ENCODE data around the gene CCNG2. TPM values are rescaled to one million over a fixed set of nuclear protein-coding genes. Genes with fewer than 3 reads are reported as not detected.
"Not testable (repeated sequence)": the region's sequence is repeated elsewhere in the genome, so short reads cannot be mapped to it uniquely, and the experiment has no call there.

The CCNG2 gene
- total RNA-seq: 19.6 and 23.9 TPM in 2 replicates

DNA sequence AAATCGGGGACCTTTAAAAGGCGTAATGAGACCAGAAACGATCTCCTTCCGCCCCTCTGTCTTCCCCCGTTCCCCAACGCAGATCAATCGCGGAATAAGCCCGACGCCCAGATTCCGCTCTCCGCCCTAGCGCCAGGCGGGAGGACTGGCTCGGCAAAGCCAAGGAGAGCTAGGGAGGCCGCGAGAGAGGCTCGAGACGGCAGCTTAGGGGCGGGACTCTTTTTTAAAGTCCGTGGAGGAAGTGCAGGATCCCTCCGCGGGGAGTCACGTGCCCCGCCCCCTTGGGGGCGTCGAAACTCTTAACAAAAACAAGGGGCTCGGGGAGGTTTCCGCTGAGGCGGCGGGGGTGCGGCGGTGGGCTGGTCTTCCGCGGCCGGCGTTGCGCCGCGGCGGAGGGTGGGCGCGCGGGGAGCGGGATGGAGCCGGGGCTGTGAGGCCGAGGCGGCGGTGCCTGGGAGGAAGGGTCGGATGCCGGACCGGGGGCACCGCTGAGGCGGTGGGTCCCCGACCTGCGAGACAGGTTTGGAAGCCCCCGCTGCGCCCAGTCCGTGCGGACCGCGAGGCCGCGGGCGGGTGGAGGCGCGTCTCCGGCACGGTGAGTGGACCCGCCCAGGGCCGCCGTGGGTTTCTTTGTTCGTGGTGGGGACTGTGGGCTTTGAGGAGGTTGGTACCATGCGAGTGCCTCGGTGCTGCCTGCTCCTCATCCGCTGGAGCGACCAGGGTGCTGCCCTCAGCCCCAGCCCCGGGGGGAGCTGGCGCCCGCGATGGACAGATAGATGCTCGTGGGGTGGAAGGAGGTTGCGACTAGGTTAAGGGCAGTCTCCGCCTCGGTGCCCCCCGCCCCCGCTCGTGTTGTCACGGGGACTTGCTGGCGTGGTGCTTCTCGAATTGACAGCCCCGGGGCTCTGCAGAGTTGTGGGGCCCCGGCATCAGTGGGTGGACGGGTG is at the start of gene CCNG2:
Gene CCNG2 (plus strand): TSS at position 296 of the 947 bp plus-strand sequence. CDS start 1,326 bp downstream, outside the sequence.
- no peak for DNase-seq (ENCODE audit: extremely low read depth, low read depth, low spot score)

DNA sequence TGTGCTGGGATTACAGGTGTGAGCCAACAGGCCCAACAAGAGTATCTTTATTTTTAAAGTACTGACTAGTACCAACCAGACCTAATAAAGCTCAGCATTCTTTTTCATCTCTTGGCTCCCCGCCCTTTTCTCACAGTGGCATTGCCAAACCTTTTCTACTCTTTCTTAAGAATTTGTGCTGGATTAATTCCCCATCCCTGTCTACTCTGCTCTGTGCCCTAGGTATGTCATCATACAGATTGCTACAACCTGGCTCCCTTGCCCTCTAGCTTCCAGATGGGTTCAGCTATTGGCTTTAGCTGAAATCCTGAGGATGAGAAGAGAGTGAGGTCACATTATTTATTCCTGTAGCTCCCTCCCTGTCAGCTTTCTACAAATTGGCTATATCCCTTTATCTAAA is 46.3 kb upstream of the CCNG2 start:
- DNase-seq (ENCODE audit: extremely low read depth, low read depth, low spot score): no peak

DNA sequence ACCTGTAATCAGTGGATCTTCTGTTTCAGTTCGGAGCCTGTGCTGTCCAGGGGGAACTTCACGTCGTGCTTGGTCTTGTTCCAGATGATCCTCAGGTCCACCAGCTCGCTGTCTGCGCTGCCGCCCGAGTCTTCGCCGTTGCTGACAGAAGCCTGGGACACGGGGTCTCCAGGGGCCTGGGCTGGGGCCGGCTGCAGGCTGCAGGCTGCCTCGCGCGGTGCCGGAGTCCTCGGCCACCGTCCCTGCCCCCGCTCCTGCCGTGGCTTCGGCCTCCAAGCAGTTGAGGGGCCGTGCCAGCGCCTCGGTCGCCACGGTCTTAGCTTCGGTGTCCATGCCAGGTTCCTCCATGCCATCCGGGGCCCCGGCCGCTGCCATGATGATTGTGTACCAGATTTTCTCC is 43.9 kb upstream of the CCNG2 start:
- DNase-seq (ENCODE audit: extremely low read depth, low read depth, low spot score): no peak

GRCh38 chr4:77117721-77118120 is 39.3 kb upstream of the CCNG2 start:
- no peak for DNase-seq (ENCODE audit: extremely low read depth, low read depth, low spot score)

DNA sequence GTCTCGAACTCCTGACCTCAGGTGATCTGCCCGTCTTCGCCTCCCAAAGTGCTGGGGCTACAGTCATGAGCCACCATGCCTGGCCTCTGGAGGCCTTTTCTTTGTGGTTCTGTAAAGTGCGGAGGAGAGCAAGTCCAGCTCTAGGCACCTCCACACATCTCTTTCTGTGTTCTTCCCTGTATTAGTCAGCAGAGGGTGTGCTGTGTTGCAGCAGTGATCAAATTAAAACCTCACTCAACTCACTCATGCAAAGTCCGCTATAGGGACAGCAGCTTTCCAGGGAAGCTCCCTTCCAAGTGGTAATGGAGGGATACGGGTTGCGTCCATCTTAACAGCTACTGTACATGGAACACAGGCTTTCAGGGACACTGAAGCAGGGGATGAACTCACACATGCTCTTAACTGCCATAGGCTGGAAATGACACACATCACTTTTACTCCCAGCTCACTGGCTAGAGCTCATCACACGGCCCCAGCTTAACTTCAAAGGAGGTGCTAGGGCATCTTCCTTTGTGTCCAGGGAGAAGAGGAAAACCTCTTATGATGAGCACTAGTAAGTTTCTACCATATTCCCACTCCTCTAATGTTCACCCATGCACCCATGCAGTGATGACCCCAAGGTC is 36.0 kb upstream of the CCNG2 start:
- DNase-seq (ENCODE audit: extremely low read depth, low read depth, low spot score): no peak

- no peak for DNase-seq (ENCODE audit: extremely low read depth, low read depth, low spot score)
These were observed 35.2 kb upstream of the CCNG2 start for GRCh38 chr4:77121736-77122240.

GRCh38 chr4:77122656-77123055 is 34.4 kb upstream of the CCNG2 start:
- DNase-seq (ENCODE audit: extremely low read depth, low read depth, low spot score): no peak

GRCh38 chr4:77123411-77123810 is 33.6 kb upstream of the CCNG2 start:
- no peak for DNase-seq (ENCODE audit: extremely low read depth, low read depth, low spot score)

GRCh38 chr4:77124576-77124975 is 32.4 kb upstream of the CCNG2 start:
- no peak for DNase-seq (ENCODE audit: extremely low read depth, low read depth, low spot score)

DNA sequence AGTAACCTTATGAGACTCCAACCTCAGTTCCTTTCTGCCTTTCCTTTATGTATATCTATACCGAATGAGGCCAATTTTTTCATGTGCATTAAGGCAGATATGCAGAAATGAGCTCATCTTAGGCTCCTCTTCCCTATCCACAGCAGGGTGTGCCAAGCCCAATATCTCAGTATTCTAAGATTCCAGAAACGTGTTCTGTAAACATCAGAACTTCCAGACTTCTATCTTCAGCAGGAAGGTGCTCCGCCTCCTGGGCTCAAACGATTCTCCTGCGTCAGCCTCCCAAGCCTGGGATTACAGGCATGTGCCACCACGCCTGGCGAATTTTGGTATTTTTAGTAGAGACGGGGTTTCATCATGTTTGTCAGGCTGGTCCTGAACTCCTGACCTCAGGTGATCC is 31.0 kb upstream of the CCNG2 start:
- DNase-seq (ENCODE audit: extremely low read depth, low read depth, low spot score): no peak

DNA sequence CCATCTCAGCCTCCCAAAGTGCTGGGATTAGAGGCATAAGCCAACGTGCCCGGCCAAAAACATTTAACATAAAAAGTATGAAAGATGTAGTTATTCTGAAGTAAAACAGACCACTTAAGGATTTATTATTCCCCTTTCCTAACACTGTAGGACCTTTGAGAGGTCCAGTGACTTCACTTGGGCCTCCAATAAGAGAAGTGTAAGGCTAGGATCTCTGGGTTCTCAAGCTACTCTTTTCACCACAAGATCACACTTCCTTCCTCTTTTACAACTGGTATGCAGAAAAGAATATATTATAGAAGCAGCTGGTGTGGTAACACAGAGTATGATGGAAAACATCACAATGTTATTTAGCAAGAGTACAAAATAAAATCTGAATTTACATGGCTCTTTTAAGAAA is 30.2 kb upstream of the CCNG2 start:
- no peak for DNase-seq (ENCODE audit: extremely low read depth, low read depth, low spot score)

DNA sequence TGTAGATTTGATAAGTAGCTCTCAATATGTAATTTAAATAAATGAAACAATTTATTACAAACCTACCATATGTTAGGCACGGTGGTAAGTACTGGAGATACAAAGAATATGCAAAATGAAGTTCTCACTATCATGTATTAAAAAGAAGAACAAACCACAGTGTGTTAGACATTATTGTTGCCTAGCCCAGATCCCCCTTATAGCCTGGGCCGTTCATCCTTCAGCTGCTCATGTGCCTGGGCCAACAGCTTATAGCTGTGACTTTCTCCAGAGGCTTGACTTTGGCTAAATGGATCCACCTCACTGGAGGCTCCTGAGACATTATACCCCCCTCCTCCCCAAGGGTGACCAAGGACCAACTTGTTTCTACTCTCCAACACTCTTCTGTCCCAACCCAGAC is 29.8 kb upstream of the CCNG2 start:
- DNase-seq (ENCODE audit: extremely low read depth, low read depth, low spot score): no peak

DNA sequence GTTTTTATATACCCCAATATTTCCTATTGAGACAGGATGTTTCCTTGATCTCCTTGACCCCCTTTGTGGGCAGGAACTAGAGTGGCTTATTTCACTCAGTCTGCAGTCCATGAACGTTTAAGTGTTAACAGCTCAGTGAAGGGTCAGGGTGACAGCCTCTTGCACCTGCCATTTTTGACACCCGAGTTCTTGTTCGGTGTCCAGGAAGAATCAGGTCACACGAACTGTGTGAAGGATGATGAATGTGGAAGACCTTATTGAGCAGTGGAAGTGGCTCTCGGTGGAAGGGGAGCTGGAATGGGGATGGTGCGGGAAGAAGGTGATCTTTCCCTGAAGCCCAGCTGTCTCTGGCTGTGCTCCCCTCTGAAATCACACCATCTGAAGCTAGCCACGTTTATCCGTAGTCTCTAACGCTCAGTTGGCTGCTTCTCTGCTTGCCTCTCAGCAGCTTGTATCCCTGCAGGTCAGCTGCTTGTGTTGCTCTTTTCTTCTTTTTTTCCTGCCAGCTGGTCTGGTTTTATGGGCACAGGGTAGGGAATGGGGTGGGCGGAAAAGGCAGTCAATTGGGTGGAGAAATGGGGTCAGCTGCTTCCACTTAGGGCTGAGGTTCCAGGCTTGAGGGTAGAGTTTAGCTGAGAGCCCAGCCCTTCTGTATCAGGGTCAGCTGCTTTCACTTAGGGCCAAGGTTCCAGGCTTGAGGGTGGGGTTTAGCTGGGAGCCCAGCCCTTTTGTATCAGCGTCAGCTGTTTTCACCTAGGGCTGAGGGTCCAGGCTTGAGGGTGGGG is 29.0 kb upstream of the CCNG2 start:
- no peak for DNase-seq (ENCODE audit: extremely low read depth, low read depth, low spot score)

DNA sequence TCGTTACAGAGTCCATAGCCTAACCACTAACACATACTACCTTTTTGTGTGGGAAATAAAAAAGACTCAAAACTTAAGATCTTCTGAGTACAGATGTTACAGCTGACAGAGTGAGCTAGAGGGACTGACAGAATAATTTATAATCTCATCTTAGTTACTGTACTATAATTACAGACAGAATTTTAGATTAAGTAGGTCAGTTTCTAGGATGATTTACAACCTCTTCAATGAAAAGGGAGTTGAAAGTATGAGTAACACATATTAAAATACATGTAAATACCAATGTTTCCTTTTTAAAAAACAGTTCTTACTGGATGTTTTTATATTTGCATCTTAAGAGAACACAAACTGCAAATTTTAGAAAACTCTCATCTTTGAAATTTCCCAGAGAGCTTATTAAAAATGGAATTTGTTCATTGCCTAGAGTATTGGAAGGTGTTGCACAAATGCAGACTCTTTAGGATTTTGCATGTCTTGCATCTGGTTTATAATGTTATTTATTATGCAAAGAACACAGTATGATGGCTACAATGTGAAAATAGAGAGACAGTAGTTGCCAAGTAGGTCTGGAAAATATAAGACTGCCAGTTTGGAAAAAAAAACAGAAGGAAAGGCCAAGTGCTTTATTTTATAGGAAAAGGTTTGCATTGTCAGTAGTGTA is 24.2 kb upstream of the CCNG2 start:
- DNase-seq (ENCODE audit: extremely low read depth, low read depth, low spot score): no peak

- DNase-seq (ENCODE audit: extremely low read depth, low read depth, low spot score): not testable (repeated sequence)
These were observed 19.6 kb upstream of the CCNG2 start for GRCh38 chr4:77137448-77137847.

DNA sequence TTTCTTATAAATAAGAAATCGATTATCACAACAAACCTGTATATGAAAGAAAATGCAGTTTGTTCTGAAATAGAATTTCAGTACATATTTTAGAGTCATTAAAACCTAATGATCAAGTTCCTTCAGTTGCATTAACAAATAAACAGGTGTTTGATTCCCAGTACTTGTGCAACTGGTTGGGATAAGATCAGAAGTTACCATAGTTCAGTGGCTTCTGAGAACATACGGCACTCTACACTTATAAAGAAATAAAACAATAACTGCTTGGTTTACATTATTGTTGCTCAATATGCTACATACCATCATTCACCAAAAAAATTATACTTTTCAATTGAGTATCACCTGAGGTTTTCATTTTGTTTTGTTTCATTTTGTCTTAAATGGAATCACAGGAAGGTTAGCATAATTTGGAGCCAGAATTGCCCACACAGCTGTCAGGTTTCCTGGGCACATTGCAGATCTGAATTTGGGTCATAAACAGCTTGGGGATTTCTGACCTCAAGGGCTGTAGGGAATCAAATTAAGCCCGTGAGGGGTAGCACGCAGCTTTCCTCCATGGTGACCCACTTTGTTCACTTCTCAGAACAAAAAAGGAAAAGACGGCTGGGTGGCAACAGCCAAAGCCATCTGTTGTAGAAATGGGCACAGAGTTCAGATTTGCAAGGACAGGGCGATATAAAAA is 14.9 kb upstream of the CCNG2 start:
- DNase-seq (ENCODE audit: extremely low read depth, low read depth, low spot score): no peak

DNA sequence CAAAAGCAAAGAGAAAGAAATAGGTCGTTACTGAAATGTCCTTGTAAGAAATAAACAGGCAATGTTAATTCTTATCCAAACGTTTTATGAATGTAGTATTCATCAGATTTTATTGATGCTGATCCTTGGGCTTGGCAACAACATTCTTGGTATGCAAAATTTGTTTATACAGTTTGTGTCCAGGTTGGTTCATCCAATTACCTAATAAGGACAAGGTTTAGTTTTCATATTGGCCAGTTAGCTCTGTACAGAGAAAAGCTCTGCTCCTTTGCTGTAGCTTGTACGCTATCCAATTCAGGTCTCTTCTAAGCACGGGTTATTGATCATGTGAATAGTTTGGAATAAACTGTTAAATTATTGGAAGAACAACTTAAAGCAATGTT is 14.4 kb upstream of the CCNG2 start:
- no peak for DNase-seq (ENCODE audit: extremely low read depth, low read depth, low spot score)

DNA sequence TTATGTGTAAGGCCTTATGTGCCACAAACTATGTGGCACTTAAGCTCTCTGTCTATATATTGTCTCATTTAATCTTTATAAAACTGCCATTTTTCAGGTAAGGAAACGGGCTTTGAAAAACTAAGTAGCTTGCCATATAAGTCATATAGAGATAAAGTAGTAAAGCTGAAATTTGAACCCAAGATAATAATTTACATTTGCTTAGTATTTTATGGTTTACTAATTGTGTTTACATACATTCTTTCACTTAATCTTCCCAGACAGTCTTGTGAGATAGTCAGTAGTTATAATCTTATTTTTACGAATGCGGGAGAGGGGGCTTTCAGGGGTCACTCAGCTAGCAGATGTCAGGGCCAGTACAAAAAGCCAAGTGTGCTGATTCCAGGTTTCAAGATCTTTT is 13.9 kb upstream of the CCNG2 start:
- no peak for DNase-seq (ENCODE audit: extremely low read depth, low read depth, low spot score)

- no peak for DNase-seq (ENCODE audit: extremely low read depth, low read depth, low spot score)
These were observed 11.2 kb upstream of the CCNG2 start for GRCh38 chr4:77145842-77146185.
